Kidney capillary endothelial cell (primary cell): ENCODE data around the gene C1QTNF1.

Experiments used
- DNase-seq: peaks from one replicate; pipeline ENCODE4 v3.0.0-alpha.2; 2018; ENCODE audit warnings: low spot score

C1QTNF1 gene

GRCh38 chr17:78993241-78993956 lies 30.6 kb upstream of the C1QTNF1 start:
- DNase-seq = peak; percentile 51

DNA sequence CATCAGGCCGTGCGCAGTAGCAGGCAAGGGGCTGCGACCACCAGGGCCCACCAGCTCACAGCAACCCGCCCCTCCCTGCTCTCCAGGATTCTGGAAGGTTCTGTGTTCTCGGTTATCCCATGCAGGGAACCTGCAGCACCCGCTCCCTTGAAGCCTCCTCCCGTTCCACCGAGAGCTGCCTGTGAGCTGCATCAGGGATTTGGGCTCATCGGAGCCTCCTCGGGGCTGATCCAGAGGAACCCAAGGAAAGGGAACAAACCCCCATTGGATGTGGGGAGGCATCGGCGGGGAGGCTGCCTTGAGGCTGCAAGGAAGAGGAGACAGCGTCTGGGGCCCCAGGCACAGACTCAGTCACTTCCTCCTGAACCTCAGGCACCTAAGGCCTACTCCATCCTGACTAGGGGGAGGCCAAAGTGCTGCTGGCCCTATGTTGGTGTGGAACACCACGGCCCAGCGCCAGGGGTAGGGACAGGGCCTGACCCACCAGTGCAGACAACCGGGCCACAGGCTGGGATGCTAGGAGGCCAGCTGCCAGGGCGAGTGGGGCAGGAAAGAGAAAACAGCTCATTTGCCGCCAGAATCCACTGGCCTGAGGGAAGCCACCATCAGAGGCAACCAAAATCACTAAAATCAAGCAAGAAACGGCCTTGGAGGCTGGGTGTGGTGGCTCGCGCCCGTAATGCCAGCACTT lies 29.8 kb upstream of the C1QTNF1 start:
- no peak for DNase-seq

- DNase-seq = no peak
These were observed 28.8 kb upstream of the C1QTNF1 start for GRCh38 chr17:78995022-78995760.

- no peak for DNase-seq
These were observed 28.1 kb upstream of the C1QTNF1 start for GRCh38 chr17:78995761-78996451.

DNA sequence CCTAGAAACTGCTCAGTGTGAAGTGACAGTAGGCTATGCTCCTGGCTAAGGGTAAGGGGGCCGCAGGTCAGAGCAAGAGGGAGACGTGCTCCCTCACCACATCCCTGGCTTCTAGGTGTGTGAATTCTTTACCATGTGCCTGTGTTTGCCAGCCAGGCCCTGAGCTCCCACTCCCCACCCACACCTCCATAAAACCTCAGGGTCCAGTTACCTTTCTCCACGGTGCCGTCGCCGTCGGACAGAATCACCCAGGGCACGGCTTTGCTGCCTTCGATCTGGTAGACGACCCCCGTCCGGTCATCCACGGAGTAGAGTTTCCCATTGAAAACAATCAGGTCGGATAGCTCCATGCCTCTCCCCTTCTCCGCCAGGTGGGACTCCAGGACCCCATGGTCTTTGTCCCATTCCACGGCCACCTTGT lies 27.2 kb upstream of the C1QTNF1 start:
- no peak for DNase-seq

DNA sequence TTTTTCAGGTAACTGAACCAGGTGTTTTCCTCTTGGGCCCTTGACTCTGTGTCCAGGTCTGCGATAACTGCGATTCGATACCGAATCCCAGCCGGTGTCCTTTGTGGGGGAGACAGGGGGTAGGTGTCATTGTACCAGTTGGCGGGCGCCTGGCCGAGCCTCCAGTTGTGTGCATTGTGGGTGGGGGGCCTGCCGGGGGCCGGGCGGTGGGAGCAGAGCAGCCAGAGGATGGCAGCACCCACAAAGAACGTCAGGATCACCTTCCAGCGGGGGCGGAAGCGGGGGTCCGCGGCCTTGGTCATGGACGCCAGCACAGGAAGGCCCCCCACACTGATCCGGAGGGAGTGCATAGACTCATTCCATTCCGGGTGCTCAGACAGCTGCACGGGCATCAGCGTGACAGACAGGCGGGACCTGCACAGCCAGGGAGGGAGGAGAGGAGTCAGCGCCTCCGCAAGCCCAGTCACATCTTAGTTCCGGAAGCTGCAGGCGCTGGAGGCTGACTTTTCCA lies 26.7 kb upstream of the C1QTNF1 start:
- no peak for DNase-seq

GRCh38 chr17:78997881-78998280 lies 26.1 kb upstream of the C1QTNF1 start:
- no peak for DNase-seq

DNA sequence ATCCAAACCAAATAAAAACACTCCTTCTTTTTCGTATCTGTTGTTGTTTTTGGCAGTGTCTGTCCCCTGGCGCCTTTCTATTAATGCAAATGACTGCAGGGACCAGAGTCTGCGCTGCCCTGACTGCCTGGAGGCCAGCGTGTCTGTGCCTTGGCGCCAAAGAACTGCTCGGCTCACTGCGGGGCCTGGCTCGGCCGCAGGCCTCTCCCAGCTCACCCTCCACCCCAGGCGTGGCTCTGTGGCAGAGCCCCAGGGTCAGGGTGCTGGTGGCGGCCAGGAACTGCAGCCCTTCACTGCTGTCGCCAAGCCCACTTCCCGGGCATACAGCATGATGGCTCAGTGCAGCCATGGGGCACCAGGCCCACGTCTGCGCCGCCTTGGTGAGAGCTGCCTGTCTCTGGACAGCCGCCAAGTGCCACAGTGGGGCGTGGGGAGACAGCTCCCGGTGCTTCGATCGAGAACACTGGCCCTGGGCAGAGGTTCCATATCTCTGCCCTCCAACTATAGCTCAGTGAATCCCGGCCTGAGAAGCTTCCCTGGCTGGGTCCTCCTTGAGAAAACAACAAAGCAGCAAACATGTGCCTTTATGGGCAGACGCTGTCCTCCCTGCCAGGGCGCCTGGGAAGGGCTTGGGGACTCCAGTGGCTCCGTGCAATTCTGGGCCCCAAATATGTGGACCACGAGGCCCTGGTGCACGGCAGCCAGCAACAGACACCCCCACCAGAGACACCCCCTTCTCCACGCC lies 25.5 kb upstream of the C1QTNF1 start:
- no peak for DNase-seq

- DNase-seq = no peak
These were observed 24.8 kb upstream of the C1QTNF1 start for GRCh38 chr17:78999056-78999768.

DNA sequence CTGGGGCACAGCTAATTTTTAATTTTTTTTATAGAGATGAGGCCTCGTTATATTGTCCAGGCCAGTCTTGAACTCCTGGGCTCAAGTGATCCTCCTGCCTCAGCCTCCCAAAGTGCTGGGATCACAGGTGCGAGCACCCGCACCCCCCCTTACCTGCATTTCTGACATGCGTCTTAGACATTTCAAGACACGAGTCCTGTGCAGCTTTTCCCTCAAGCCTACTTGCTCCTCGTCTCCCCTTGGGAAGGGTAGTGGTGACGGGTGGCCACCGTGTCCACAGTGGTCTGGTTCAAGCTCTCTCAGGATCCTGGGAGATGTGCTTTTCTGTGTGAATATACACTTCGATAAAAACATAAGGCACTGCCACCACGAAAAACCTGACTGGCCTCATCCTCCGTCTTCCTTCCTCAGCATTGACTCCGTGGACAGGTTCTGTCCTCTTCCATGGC lies 24.0 kb upstream of the C1QTNF1 start:
- DNase-seq = no peak

DNA sequence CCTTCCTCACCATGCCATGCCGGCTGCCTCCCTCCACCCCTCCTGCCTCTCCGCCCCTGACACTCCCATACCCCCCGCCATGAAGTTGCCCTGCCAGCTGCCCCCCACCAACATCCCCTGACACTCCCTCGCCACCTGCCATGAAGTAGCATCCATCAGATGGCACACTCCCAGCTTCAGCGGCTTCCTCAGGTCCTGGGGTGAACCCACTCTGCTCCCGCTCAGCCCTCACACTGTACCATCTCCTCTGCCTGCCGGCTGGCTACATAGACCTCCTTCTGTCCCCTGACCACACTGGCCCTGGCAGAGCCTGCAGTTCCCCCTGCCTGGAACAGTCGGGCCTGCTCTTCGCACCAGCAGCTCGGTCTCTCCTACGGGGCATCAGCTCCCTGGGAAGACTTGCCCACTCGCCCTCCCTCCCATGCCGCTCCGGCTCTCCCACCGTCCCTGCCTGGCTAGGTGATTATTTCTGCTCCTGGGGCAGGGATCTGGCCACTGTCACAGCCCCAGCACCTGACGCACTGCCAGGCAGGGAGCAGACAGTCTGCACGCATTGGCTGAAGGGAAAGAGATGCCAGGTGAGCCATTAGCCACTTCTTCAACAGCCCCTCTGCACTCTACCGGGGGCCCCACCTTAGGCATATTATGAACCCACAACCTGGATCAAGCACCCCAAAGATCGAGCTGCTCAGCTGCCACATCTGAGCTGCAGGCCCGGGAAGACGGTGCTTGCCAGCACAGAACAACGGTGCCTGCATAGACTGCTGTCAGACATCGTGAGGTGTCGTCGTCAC lies 23.4 kb upstream of the C1QTNF1 start:
- no peak for DNase-seq

GRCh38 chr17:79001190-79002020 lies 22.6 kb upstream of the C1QTNF1 start:
- no peak for DNase-seq

- DNase-seq = no peak
These were observed 21.7 kb upstream of the C1QTNF1 start for GRCh38 chr17:79002291-79002690.

DNA sequence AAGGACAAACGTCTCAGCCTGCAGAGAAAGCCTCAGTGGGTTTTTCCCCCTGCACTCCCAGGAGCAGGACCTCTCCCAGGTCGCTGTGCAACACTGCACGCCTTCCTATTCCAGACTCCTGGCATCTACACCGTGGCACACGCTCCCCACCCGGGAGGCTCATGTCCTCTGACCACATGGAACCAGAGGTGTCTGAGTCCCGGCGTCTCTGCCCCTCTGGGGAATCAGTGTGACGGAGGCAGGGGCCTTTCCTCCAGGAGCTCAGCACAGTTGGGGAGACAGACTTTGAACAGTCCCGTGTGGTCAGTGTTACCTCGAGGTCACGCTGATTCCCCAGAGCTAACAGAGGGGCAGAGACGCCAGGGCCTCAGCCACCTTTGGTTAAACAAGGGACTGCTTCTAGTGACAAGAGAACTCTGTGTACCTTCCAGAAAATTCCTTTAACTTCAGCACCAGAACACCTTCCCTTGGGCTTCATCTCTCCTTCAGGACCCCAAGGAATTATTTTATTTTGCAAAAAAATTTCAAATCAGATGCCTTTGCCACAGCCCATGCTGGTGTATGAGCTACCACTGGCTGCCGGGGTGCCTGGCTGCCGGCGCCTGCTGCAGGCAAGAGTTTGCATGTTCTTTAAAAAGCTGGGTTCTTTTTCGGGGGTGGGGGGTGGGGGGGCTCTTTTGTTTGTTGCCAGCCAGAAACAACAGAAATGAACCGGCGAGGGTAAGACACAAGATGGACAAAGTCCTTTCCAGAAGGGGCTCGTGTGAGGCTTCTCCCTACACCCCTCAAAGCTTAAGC lies 21.0 kb upstream of the C1QTNF1 start:
- no peak for DNase-seq

GRCh38 chr17:79003661-79004411 lies 20.1 kb upstream of the C1QTNF1 start:
- DNase-seq = no peak

DNA sequence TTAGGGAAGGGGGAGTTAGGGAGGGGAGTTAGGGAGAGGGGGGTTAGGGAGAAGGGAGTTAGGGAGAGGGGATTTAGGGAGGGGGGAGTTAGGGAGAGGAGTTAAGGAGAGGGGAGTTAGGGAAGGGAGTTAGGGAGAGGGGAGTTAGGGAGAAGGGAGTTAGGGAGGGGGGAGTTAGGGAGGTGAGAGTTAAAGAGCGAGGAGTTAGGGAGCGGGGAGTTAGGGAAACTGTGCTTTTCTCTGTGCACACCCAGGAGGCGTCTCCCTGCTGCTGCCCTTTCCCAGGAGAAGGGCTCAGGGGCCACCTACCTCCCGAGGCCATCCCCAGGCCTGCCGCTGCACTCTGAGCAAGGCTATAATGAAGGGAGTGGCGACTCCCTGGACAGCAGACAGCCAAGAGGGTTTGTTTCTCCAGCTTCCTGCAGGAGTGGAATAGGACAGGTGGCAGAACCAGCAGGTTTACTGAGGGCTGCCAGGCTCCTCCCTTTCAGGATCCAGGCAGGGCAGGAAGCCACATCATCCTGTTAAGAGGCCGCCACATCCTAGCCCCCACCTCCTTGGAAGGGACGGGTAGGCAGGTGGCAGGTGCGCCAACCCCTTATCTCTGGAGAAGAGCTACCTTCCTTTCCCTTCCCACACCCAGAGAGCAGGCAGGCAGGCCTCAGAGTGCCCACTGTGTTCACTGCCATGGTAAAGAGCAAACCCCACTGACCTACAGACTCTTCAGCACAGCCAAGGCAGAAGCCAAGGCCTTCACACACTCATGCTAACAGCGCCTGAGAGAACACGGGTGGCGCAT lies 18.7 kb upstream of the C1QTNF1 start:
- DNase-seq = no peak

DNA sequence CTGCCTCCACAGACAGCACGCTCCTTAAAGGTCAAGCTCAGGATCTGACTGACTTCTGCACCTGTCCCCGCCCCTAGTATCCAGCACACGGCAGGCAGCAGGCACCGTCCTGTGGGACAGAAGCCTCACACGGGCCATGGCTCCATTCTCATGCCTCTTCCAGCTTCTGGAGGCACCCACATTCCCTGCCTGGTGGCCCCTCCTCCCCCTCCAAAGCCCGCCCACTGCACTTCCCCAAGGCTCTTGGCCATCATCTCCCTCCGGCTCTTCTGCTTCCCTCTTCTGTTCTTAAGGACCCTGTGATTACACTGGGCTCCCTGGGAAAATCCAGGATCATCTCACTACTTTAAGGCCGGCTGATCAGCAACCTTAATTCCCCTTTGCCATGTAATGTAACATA lies 17.9 kb upstream of the C1QTNF1 start:
- DNase-seq = no peak
